Ishikawa (cell line): ENCODE measurements around the gene FAIM2.

Experiments
- CEBPB ChIP-seq: IDR thresholded peaks from 2 replicates; pipeline ENCODE4 v1.6.1; 2012
- CREB1 ChIP-seq: IDR thresholded peaks from 2 replicates; pipeline ENCODE4 v1.6.1; 2012; ENCODE audit warnings: low read depth
- EGR1 ChIP-seq: IDR thresholded peaks from 2 replicates; pipeline ENCODE4 v1.6.1; 2012
- EP300 ChIP-seq: IDR thresholded peaks from 2 replicates; pipeline ENCODE4 v1.6.1; 2012; ENCODE audit warnings: borderline replicate concordance
- FOXM1 ChIP-seq: IDR thresholded peaks from 2 replicates; pipeline ENCODE4 v1.6.1; 2012; ENCODE audit warnings: low read depth, borderline replicate concordance
- NFIC ChIP-seq: IDR thresholded peaks from 2 replicates; pipeline ENCODE4 v1.6.1; 2012
- RAD21 ChIP-seq: IDR thresholded peaks from 2 replicates; pipeline ENCODE4 v1.6.1; 2012; ENCODE audit warnings: low read depth
- TAF1 ChIP-seq: IDR thresholded peaks from 2 replicates; pipeline ENCODE4 v1.6.1; 2012; ENCODE audit warnings: low read depth, mild to moderate bottlenecking
- TCF12 ChIP-seq: IDR thresholded peaks from 2 replicates; pipeline ENCODE4 v1.6.1; 2012; ENCODE audit warnings: low read depth
- TEAD4 ChIP-seq: IDR thresholded peaks from 2 replicates; pipeline ENCODE4 v1.6.1; 2012
- YY1 ChIP-seq: IDR thresholded peaks from 2 replicates; pipeline ENCODE4 v1.6.1; 2012; ENCODE audit warnings: low read depth
- ZBTB7A ChIP-seq: IDR thresholded peaks from 2 replicates; pipeline ENCODE4 v1.6.1; 2012; ENCODE audit warnings: low read depth
- TF ChIP-seq, protein P1 (sequence below): IDR thresholded peaks from 2 replicates; pipeline ENCODE4 v1.6.1; 2012; ENCODE audit warnings: low read depth, mild to moderate bottlenecking
- TF ChIP-seq, protein P2 (sequence below): IDR thresholded peaks from 2 replicates; pipeline ENCODE4 v1.6.1; 2012
- TF ChIP-seq, protein P3 (sequence below): IDR thresholded peaks from 2 replicates; pipeline ENCODE4 v1.6.1; 2012

The FAIM2 gene

DNA sequence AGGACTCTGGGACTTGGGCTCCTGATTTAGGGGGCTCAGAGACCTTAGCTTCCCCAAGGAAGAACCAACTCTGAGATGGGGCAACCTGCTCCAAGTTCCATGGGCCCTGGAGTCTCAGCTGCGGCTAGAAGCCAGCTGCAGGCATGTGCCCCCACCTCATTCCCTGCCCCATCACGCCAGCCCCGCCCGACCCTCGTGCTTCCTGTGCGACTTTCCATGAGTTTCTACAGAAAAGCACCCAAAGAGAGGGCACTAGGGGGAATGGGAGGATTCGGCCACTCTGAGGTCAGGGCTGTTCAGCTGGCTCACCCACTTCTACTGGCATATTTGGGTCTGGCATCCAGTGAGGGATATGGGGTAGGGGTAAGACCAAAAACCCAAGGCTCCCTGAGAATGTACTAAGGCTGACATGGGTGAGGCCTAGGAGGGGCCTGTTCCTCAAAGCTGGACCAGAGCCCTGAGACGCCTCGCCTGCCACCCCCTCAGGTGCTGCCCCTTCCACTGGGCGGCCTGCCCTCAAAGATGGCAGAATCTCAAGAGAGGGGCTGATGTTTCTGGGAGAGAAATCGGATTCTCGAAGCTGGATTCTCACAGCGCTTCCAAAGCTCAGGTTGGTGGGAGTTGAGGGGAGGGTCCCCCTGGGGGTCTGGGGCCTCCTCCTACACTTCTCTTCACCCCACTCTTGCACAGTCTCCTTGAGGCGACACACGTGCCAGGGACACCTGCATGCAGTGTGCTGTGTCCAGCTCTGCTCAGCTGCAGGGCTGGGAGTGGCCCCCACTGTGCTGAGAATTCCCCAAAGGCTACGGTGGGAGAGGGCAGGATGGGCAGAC lies 22.1 kb downstream of the FAIM2 start:
- TF ChIP-seq FOXM1 (no peak), TCF12 (no peak), RAD21 (no peak), CEBPB (no peak), ZBTB7A (no peak), NFIC (no peak), EP300 (no peak), TEAD4 (no peak), YY1 (no peak), EGR1 (no peak), TAF1 (no peak)
- TF ChIP-seq, protein P1, sequence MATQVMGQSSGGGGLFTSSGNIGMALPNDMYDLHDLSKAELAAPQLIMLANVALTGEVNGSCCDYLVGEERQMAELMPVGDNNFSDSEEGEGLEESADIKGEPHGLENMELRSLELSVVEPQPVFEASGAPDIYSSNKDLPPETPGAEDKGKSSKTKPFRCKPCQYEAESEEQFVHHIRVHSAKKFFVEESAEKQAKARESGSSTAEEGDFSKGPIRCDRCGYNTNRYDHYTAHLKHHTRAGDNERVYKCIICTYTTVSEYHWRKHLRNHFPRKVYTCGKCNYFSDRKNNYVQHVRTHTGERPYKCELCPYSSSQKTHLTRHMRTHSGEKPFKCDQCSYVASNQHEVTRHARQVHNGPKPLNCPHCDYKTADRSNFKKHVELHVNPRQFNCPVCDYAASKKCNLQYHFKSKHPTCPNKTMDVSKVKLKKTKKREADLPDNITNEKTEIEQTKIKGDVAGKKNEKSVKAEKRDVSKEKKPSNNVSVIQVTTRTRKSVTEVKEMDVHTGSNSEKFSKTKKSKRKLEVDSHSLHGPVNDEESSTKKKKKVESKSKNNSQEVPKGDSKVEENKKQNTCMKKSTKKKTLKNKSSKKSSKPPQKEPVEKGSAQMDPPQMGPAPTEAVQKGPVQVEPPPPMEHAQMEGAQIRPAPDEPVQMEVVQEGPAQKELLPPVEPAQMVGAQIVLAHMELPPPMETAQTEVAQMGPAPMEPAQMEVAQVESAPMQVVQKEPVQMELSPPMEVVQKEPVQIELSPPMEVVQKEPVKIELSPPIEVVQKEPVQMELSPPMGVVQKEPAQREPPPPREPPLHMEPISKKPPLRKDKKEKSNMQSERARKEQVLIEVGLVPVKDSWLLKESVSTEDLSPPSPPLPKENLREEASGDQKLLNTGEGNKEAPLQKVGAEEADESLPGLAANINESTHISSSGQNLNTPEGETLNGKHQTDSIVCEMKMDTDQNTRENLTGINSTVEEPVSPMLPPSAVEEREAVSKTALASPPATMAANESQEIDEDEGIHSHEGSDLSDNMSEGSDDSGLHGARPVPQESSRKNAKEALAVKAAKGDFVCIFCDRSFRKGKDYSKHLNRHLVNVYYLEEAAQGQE = no peak
- TF ChIP-seq, protein P2, sequence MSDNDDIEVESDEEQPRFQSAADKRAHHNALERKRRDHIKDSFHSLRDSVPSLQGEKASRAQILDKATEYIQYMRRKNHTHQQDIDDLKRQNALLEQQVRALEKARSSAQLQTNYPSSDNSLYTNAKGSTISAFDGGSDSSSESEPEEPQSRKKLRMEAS = no peak
- TF ChIP-seq, protein P3, sequence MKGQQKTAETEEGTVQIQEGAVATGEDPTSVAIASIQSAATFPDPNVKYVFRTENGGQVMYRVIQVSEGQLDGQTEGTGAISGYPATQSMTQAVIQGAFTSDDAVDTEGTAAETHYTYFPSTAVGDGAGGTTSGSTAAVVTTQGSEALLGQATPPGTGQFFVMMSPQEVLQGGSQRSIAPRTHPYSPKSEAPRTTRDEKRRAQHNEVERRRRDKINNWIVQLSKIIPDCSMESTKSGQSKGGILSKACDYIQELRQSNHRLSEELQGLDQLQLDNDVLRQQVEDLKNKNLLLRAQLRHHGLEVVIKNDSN = no peak

DNA sequence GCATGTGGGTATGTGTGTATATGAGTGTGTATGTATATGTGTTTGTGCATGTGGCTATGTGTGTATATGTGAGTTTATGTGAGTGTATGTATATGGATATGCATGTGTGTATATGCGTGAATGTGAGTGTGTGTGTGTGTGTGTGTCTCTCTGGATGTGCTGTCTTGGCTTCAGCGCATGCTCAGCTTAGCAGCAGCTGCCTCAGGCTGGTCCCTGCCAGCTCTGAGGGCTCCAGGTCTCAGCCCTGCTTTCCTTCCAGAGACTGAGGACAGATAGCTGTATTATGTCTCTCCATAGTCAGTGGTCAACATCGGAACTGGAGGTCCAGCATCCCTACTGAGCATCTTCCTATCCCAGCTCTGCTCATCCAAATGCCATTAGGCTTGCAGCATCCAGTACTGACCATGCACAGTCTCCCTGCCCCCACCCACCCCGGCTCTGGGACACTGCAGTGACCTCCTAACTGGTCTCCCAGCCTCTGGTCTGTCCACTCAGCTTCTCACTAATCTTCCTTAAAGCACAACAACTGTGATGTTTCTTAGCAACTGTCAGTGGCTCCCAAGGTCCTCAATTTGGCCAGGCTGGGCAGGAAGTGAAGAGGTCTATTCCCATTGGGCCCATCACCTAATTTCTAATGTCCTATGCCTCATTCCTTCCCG lies 22.8 kb downstream of the FAIM2 start:
- no peak for TF ChIP-seq YY1
- TF ChIP-seq NFIC = no peak
- TF ChIP-seq RAD21 = no peak
- no peak for TF ChIP-seq ZBTB7A
- no peak for TF ChIP-seq CREB1
- TF ChIP-seq, protein P1 = no peak
- no peak for TF ChIP-seq TAF1
- no peak for TF ChIP-seq EGR1
- TF ChIP-seq CEBPB = no peak
- TF ChIP-seq, protein P2 = no peak
- TF ChIP-seq FOXM1 = no peak
- TF ChIP-seq EP300 = no peak
- TF ChIP-seq TEAD4 = no peak
- no peak for TF ChIP-seq TCF12
- TF ChIP-seq, protein P3 = no peak

DNA sequence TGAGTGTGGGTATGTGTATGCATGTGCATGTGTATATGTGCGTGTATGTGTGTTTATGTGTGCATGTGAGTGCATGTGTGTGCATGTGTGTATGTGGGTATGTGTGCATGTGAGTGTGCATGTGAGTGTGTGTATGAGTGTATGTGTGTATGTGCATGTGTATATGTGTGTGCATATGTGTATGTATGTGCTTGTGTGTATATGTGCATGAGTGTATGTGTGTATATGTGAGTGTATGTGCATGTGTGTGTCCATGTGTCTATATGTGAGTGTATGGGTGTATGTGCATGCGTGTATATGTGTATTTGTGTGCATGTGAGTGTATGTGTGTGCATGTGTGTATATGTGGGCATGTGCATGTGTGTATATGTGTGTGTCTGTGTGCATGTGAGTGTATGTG lies 25.7 kb downstream of the FAIM2 start:
- no peak for TF ChIP-seq TAF1
- TF ChIP-seq, protein P3 = no peak
- no peak for TF ChIP-seq NFIC
- TF ChIP-seq TCF12 = no peak
- TF ChIP-seq YY1 = no peak
- TF ChIP-seq, protein P1 = no peak
- TF ChIP-seq TEAD4 = no peak
- TF ChIP-seq FOXM1 = no peak
- no peak for TF ChIP-seq CEBPB

DNA sequence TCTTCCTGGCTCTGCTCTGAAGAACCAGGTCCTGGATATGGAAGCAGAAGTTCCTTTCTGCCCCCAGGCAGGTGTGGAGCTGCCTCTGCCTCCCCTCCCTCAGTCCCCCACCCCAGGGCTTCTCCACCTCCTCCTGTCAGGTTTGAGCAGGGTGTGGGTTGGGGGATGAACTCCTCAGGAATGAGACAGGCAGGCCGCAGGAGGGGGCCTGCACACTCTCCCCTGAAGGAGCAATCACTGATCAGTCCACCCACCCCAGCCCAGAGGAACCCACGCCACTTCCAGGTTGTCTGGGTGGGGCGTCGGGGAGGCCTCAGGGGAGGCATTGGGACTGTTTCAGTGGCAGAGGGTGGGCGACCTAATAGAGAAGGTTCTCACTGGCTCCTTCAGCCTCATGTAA lies 26.6 kb downstream of the FAIM2 start:
- no peak for TF ChIP-seq RAD21
- TF ChIP-seq CEBPB = no peak
- TF ChIP-seq TEAD4 = no peak
- TF ChIP-seq, protein P1 = no peak
- TF ChIP-seq CREB1 = no peak
- no peak for TF ChIP-seq EP300
- TF ChIP-seq TCF12 = no peak
- TF ChIP-seq, protein P2 = no peak
